Thoracic aorta (tissue), 2 donors: Measurements from ENCODE around the gene BATF3. TPM values are rescaled to one million over a fixed set of nuclear protein-coding genes. Genes with fewer than 3 reads are reported as not detected.
"Not testable (repeated sequence)": the region's sequence is repeated elsewhere in the genome, so short reads cannot be mapped to it uniquely, and the experiment has no call there.

Source experiments
- ATAC-seq: fragments of 150-250 bp; one replicate; pipeline ENCODE4 v1.8.0; 2017; ENCODE audit warnings: low read depth; ENCODE audit not compliant: insufficient number of reproducible peaks, low FRiP score
- DNase-seq: peaks from one replicate; pipeline ENCODE4 v3.0.0-alpha.2; 2020; ENCODE audit warnings: low spot score
- H3K27ac ChIP-seq, 2 donors: fragments of 200-600 bp; sonication (generic); 1 replicate in 1 of 2; 2 replicates in 1 of 2; pipeline ENCODE4 v1.5.1; 2016; ENCODE audit warnings: mild to moderate bottlenecking in 2 of 2, moderate library complexity in 2 of 2
- H3K27me3 ChIP-seq: fragments of 200-600 bp; sonication (generic); replicated peaks from 2 replicates; pipeline ENCODE4 v1.6.0; 2016; ENCODE audit warnings: mild to moderate bottlenecking; ENCODE audit not compliant: insufficient read depth
- H3K36me3 ChIP-seq: fragments of 200-600 bp; sonication (generic); one replicate; pipeline ENCODE4 v1.5.1; 2016
- H3K4me1 ChIP-seq, 2 donors: fragments of 200-600 bp; sonication (generic); 1 replicate in 1 of 2; 2 replicates in 1 of 2; pipeline versions ENCODE4 v1.5.1 to v1.6.0; 2016; ENCODE audit warnings: low read depth in 2 of 2, mild to moderate bottlenecking in 1 of 2; ENCODE audit not compliant: control insufficient read depth in 1 of 2
- H3K4me3 ChIP-seq: fragments of 200-600 bp; sonication (generic); 2 replicates; pipeline ENCODE4 v1.5.1; 2016; ENCODE audit warnings: mild to moderate bottlenecking
- H3K9me3 ChIP-seq: fragments of 200-600 bp; sonication (generic); 2 replicates; pipeline ENCODE4 v1.5.1; 2016
- total RNA-seq, 2 donors: library from RNA; depleted of rRNA; stranded (reverse); fragments of >200 nt; gene quantifications; one replicate each; pipeline versions ENCODE4 v1.1.0 to v1.2.3, GENCODE V29; 2016
- TF ChIP-seq, protein P1 (sequence below): fragments of 200-600 bp; sonication (generic); IDR thresholded peaks from one replicate; pipeline ENCODE4 v1.5.1; 2019; ENCODE audit warnings: antibody characterized with exemption

BATF3 gene
- total RNA-seq, 2 donors from 2014 or later: 2.2 to 26.6 TPM

DNA sequence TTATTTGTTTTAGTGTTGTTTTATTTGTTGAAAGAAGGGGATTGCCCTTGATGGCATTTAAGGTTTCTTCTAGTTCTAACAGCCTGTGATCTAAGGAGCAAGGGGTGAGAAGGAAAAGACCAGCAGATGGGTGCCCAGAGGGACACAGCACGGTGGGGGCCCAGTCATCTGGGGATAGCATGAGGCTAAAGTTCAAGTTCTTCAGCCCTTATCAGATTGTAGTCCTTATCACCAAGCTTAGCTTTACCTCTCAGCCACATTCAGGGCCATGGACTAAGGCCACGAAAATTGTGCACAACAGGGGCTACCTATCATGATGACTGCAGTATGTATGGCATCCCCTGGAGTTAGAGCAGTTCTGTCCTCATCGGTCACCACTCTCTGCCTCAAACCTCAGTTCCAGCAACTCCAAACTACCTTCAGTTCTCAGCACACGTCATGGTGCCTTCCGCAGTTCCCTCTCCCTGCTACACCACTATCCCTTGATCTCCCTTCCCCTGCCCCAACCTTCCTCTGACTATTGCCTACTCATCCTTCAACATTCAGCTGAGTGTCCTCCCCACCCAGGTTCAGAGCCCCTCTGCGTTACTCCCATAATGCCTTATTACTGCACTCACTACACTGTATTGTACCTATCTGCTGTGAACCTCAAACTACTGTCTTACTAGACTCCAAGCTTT lies 54.6 kb downstream of the BATF3 start:
- no peak for DNase-seq
- no peaks in the 10 kb centered on the region for H3K36me3 ChIP-seq
- TF ChIP-seq, protein P1, sequence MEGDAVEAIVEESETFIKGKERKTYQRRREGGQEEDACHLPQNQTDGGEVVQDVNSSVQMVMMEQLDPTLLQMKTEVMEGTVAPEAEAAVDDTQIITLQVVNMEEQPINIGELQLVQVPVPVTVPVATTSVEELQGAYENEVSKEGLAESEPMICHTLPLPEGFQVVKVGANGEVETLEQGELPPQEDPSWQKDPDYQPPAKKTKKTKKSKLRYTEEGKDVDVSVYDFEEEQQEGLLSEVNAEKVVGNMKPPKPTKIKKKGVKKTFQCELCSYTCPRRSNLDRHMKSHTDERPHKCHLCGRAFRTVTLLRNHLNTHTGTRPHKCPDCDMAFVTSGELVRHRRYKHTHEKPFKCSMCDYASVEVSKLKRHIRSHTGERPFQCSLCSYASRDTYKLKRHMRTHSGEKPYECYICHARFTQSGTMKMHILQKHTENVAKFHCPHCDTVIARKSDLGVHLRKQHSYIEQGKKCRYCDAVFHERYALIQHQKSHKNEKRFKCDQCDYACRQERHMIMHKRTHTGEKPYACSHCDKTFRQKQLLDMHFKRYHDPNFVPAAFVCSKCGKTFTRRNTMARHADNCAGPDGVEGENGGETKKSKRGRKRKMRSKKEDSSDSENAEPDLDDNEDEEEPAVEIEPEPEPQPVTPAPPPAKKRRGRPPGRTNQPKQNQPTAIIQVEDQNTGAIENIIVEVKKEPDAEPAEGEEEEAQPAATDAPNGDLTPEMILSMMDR: no peak
- H3K27ac ChIP-seq: no peak overlapping the region
- no peak overlapping the region for H3K4me3 ChIP-seq
- H3K4me1 ChIP-seq: peaks cover 11 to 13% of the 10 kb centered on the region in 2 donors
- H3K27me3 ChIP-seq: no peaks in the 10 kb centered on the region
- H3K9me3 ChIP-seq: no peaks in the 10 kb centered on the region
- no peak for ATAC-seq

GRCh38 chr1:212643877-212644276 lies 55.8 kb downstream of the BATF3 start:
- no peak overlapping the region for H3K27ac ChIP-seq
- H3K27me3 ChIP-seq: no peaks in the 10 kb centered on the region
- ATAC-seq (no peak), DNase-seq (no peak)
- H3K4me3 ChIP-seq: no peak overlapping the region
- TF ChIP-seq, protein P1: no peak
- H3K9me3 ChIP-seq: no peaks in the 10 kb centered on the region
- peaks cover 7% of the 10 kb centered on the region in 2 donors for H3K4me1 ChIP-seq
- H3K36me3 ChIP-seq: no peaks in the 10 kb centered on the region

- TF ChIP-seq, protein P1: no peak
- Histone ChIP-seq H3K4me3 (no peak overlapping the region), H3K9me3 (no peaks in the 10 kb centered on the region), H3K27me3 (no peaks in the 10 kb centered on the region), H3K36me3 (no peaks in the 10 kb centered on the region), H3K4me1 (peaks cover 7 to 26% of the 10 kb centered on the region in 2 donors), H3K27ac (no peak overlapping the region)
- no peak for ATAC-seq
- no peak for DNase-seq
These were observed 57.7 kb downstream of the BATF3 start for GRCh38 chr1:212641956-212642355.

DNA sequence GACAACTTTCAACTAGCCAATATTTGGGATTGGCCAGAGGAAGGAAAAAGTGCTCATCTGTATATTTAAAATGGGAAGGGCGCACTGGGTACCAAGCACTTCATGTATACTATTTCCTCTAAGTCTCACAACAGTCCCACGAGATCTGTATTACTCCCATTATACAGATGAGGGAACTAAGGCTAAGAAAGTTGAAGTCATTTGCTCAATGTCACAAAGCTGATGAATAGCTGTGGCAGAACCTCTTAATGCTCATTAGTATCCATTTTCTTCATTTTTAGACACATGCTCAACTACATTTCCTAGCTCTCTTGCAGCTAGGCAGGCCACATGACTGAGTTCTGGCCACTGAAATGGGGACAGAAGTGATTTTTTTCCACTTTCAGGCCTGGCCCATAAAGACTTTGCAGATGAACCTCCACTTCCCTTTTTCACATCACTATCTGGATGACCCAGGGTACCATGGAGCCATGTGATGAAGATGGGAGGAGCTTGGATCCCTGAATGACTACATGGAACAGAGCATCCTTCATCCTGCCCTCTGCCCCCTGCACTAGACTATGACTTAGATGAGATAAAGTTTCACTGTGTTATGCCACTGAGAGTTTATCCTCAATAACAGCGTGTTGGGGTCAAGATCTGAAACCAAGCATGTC lies 59.3 kb downstream of the BATF3 start:
- Histone ChIP-seq H3K4me3 (no peak overlapping the region), H3K27ac (no peak overlapping the region), H3K27me3 (no peaks in the 10 kb centered on the region), H3K9me3 (no peaks in the 10 kb centered on the region), H3K36me3 (no peaks in the 10 kb centered on the region), H3K4me1 (peaks cover 17 to 42% of the 10 kb centered on the region in 2 donors)
- DNase-seq (no peak), ATAC-seq (no peak)
- TF ChIP-seq, protein P1: no peak

- H3K9me3 ChIP-seq, H3K4me3 ChIP-seq, ATAC-seq, DNase-seq, H3K36me3 ChIP-seq, H3K27me3 ChIP-seq: not testable (repeated sequence)
- Histone ChIP-seq H3K27ac (peak overlapping the region; percentile 61 to 78), H3K4me1 (peaks cover 17 to 45% of the 10 kb centered on the region in 2 donors)
These were observed 60.1 kb downstream of the BATF3 start for GRCh38 chr1:212639524-212639923.
